Mucosa of descending colon (tissue), 3 donors: Measurements from ENCODE around the gene MGAT3. TPM values are rescaled to one million over a fixed set of nuclear protein-coding genes. Genes with fewer than 3 reads are reported as not detected.

Experiments
- ATAC-seq: fragments of 200-7000 bp; cut with Tn5 transposase; one replicate; pipeline ENCODE4 v1.9.1; 2020; ENCODE audit warnings: mild to moderate bottlenecking, moderate library complexity
- DNase-seq, 3 donors: peaks; one replicate each; pipeline ENCODE4 v3.0.0-alpha.2; 2020
- H3K36me3 ChIP-seq: fragments of 200-600 bp; one replicate; pipeline ENCODE4 v1.8.0; 2021; ENCODE audit warnings: low read depth, mild to moderate bottlenecking
- H3K4me1 ChIP-seq: fragments of 200-600 bp; one replicate; pipeline ENCODE4 v1.8.0; 2021; ENCODE audit warnings: low read depth, mild to moderate bottlenecking
- H3K4me3 ChIP-seq: fragments of 200-600 bp; one replicate; pipeline ENCODE4 v1.8.0; 2021; ENCODE audit warnings: mild to moderate bottlenecking
- H3K9me3 ChIP-seq: fragments of 200-600 bp; one replicate; pipeline ENCODE4 v1.8.0; 2021; ENCODE audit warnings: mild to moderate bottlenecking
- CTCF ChIP-seq: fragments of 200-600 bp; IDR thresholded peaks from one replicate; pipeline ENCODE4 v1.8.0; 2022; ENCODE audit warnings: antibody characterized with exemption, mild to moderate bottlenecking
- intact Hi-C, 2 donors: fragments of 100-400 bp; cut with DNase I in 1 of 2; cut with micrococcal nuclease in 1 of 2; formaldehyde crosslinking; loops; one replicate each; pipeline versions ENCODE4 v1.11.0 to v1.11.1; 2022; cut with DNase I, micrococcal nuclease
- total RNA-seq, 3 donors: library from RNA; stranded (reverse); fragmentation: NEBNext Ultra II Directional in 2 of 3; extraction: Animal tissue kit (Norgen Biotek cat#: 25700) in 2 of 3; gene quantifications; one replicate each; pipeline versions ENCODE4 v1.2.1 to v1.2.4, GENCODE V29; 2021 to 2023
- donor health status: DM: no; HTN: no; CAD: no; lungs with moderate emphysema.
- donor health status: DM: no; HTN: no; CAD: no.
- donor health status: DM: no; HTN: yes; CAD: no.

Gene MGAT3
- total RNA-seq, 3 donors from 2014 or later = 5.1 to 8.5 (median 6.5) TPM

- no peak for TF ChIP-seq CTCF
- Histone ChIP-seq H3K4me3 (no peak overlapping the region), H3K9me3 (no peaks in the 10 kb centered on the region), H3K4me1 (no peaks in the 10 kb centered on the region), H3K36me3 (no peaks in the 10 kb centered on the region)
- ATAC-seq (no peak), DNase-seq (no peak)
- intact Hi-C loops = no loop called here
Measured at GRCh38 chr22:39481595-39481994, 24.8 kb downstream of the MGAT3 start.

- no peak for TF ChIP-seq CTCF
- H3K4me3 ChIP-seq = no peak overlapping the region
- H3K9me3 ChIP-seq = no peaks in the 10 kb centered on the region
- H3K4me1 ChIP-seq = no peaks in the 10 kb centered on the region
- no peaks in the 10 kb centered on the region for H3K36me3 ChIP-seq
- intact Hi-C loops = no loop called here
- ATAC-seq (no peak), DNase-seq (no peak)
Measured at GRCh38 chr22:39482768-39483167, 26.0 kb downstream of the MGAT3 start.

- no peak for TF ChIP-seq CTCF
- H3K4me3 ChIP-seq = no peak overlapping the region
- DNase-seq = peak in 1 of 3 donors; percentile 49
- H3K36me3 ChIP-seq = no peaks in the 10 kb centered on the region
- H3K4me1 ChIP-seq = no peaks in the 10 kb centered on the region
- intact Hi-C loops = no loop called here
- H3K9me3 ChIP-seq = no peaks in the 10 kb centered on the region
- ATAC-seq = no peak
Measured at GRCh38 chr22:39486951-39487825, 30.4 kb downstream of the MGAT3 start.

DNA sequence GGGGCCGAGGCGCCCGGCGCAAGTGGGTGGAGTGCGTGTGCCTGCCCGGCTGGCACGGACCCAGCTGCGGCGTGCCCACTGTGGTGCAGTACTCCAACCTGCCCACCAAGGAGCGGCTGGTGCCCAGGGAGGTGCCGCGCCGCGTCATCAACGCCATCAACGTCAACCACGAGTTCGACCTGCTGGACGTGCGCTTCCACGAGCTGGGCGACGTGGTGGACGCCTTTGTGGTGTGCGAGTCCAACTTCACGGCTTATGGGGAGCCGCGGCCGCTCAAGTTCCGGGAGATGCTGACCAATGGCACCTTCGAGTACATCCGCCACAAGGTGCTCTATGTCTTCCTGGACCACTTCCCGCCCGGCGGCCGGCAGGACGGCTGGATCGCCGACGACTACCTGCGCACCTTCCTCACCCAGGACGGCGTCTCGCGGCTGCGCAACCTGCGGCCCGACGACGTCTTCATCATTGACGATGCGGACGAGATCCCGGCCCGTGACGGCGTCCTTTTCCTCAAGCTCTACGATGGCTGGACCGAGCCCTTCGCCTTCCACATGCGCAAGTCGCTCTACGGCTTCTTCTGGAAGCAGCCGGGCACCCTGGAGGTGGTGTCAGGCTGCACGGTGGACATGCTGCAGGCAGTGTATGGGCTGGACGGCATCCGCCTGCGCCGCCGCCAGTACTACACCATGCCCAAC is 31.2 kb downstream of the MGAT3 start:
- H3K36me3 ChIP-seq = no peaks in the 10 kb centered on the region
- intact Hi-C loops = no loop called here

DNA sequence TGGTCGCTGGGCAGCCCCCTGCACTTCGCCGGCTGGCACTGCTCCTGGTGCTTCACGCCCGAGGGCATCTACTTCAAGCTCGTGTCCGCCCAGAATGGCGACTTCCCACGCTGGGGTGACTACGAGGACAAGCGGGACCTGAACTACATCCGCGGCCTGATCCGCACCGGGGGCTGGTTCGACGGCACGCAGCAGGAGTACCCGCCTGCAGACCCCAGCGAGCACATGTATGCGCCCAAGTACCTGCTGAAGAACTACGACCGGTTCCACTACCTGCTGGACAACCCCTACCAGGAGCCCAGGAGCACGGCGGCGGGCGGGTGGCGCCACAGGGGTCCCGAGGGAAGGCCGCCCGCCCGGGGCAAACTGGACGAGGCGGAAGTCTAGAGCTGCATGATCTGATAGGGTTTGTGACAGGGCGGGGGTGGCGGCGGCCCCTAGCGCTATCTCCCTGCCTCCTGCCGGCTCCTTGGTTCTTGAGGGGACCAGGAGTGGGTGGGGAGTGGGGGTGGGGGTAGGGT is 31.8 kb downstream of the MGAT3 start:
- no peak for DNase-seq
- Histone ChIP-seq H3K36me3 (no peaks in the 10 kb centered on the region), H3K4me3 (no peak overlapping the region), H3K4me1 (no peaks in the 10 kb centered on the region), H3K9me3 (no peaks in the 10 kb centered on the region)
- intact Hi-C loops = no loop called here
- ATAC-seq = no peak
- no peak for TF ChIP-seq CTCF

More for the DNA sequence above, 31.2 kb downstream of the MGAT3 start:
- no peaks in the 10 kb centered on the region for H3K9me3 ChIP-seq
- H3K4me1 ChIP-seq = no peaks in the 10 kb centered on the region
- no peak for TF ChIP-seq CTCF
- peak in 1 of 3 donors; percentile 64 for DNase-seq
- no peak for ATAC-seq
- no peak overlapping the region for H3K4me3 ChIP-seq
